Transverse colon (tissue), 3 donors: ENCODE measurements around the gene SHROOM1.

Experiments used
- EP300 ChIP-seq: sonication (generic); formaldehyde crosslinking; IDR thresholded peaks from one replicate; pipeline ENCODE4 v1.6.1; 2017; ENCODE audit warnings: antibody characterized with exemption, low read depth
- POLR2A ChIP-seq: fragments of 450-650 bp; IDR thresholded peaks from one replicate; pipeline ENCODE4 v1.6.1; 2016; ENCODE audit warnings: antibody characterized with exemption, mild to moderate bottlenecking, moderate library complexity
- POLR2AphosphoS5 ChIP-seq, 3 donors: sonication (generic); formaldehyde crosslinking; IDR thresholded peaks; one replicate each; pipeline ENCODE4 v1.6.1; 2016; ENCODE audit warnings: antibody characterized with exemption in 3 of 3

DNA sequence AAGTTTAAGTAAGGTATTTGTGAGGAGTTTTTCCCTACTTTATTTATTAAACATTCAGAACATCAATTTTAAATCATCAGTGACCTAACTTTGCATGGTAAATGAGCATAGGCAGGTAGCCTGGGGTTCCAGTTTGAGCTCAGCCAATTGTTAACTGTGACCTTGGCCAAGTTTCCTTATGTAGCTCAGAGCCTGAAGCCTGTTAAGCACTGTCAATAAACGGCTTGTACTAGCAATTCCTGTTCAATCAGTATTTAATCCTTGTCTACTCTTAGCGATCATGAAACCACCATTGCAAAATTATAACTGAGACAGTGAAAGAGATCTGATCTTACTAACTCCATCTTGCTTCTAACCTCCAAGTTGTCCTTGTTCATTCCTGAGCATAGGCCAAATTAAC lies 22.0 kb downstream of the SHROOM1 start:
- TF ChIP-seq POLR2A (no peak), EP300 (no peak), POLR2AphosphoS5 (IDR thresholded peaks at IDR 0.05) (no peak)
